GM21825 (cell line): Measurements from ENCODE around the gene ZNF845.
"Not testable (repeated sequence)": the region's sequence is repeated elsewhere in the genome, so short reads cannot be mapped to it uniquely, and the experiment has no call there.

Experiments
- ATAC-seq: cut with Tn5 transposase; IDR thresholded peaks from one replicate; pipeline ENCODE4 v1.9.1; 2021; ENCODE audit warnings: mild to moderate bottlenecking, moderate library complexity; ENCODE audit not compliant: unreplicated experiment

The ZNF845 gene

DNA sequence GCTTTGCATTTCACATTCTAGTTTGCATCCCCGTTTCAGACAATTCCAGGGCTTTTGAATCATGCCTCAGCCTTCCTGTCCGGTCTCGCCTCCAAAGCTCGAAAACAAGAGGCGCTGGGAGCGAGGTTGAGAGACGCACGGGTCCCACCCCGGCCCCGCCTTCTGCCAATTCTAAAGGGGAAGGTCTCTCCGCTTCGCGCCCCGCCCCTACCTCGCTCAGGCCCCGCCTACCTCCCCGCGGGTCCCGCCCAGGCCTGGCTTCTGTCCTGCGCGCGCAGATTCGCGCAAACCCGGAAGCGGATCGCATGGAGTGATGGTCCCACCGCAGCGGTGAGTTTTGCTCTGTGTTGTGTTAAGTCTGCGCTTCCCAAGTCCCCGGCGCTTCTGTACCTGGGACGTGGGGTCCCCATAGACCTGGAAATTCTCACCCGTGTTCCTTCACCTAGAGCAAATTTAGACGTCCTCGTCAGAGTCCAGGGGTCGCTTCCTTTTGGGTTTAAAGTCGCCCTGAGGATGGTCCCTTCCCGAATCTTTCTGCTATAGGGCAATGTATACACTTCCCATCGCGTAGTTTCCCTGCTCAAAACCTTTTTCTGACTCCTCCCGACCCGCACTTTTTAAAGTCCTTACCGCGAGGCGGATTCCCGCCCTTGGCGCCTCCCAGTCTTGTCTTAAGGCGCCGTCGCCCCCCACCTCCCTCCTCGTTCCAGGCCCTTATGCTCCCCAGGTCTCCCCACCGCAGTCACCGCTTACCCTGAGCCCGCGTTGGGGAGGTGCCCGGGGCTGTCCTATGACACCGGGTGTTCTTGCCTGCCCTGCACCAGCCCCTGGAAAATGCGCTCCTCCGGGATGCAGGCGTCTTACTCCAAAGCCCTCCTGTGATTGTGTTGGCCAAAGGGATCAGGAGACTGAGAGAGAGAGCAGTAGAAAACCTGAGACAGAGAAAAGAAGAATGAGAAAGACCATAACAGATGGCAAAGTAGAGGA, at the start of gene ZNF845:
ZNF845 (plus strand) TSS at position 287 of the 987 bp plus-strand sequence. CDS start 7,559 bp downstream, outside the sequence.
- peak; percentile 89 for ATAC-seq

DNA sequence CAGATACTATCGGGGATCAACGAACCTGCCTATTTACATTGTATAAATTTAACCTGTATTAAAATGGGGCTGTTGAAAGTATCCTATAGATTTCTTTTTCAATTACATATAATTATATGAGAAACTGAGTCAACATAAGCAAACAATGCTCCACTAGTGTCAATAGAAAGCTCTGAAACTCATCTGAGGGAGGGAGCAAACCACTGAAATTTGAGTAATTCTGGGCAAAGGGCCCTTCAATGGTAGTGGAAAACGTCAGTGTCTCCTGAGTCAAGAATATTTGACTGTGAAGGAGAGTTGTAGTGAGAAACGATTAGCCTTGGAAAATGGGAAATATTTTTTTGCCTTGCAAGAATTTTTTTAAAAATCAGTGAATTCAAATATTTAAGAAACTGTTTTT, 48.5 kb upstream of the ZNF845 start:
- no peak for ATAC-seq

DNA sequence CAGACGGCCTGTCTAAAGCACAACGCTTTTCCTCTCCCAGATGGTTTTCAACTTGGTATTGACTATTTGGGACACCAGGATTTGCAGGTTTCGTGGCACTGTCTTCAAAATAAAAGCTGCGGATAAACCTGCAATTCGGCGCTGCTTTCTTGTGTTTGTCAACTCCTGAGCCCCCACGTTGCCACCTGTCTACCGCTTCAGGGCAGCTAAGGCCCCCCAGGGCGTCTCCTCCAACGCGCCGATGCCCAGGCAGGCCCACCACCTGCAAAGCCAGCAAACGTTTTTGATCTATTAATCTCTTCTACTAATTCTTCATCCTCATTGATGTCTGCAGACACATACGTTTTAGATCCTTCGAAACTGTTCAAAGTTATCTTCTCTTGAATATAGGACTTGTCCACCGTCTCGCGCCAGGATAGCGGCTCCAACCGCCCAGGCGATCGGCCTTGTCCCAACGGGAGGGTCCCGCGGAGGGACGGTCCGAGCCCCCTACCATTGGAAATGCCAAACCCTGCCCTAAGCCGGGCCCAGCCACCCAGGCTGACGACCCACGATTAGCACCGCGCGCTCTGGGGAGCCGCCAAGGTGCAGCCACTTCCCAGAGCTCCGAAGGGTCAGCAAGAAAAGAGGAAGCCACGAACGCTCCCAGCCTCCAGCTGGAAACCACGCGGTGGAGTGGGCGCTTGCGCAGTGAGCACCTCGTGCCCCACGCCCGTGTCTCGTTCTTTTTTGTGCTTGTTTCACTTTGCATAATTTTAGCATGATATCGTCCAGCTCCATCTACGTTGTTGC, 42.6 kb upstream of the ZNF845 start:
- ATAC-seq: no peak

DNA sequence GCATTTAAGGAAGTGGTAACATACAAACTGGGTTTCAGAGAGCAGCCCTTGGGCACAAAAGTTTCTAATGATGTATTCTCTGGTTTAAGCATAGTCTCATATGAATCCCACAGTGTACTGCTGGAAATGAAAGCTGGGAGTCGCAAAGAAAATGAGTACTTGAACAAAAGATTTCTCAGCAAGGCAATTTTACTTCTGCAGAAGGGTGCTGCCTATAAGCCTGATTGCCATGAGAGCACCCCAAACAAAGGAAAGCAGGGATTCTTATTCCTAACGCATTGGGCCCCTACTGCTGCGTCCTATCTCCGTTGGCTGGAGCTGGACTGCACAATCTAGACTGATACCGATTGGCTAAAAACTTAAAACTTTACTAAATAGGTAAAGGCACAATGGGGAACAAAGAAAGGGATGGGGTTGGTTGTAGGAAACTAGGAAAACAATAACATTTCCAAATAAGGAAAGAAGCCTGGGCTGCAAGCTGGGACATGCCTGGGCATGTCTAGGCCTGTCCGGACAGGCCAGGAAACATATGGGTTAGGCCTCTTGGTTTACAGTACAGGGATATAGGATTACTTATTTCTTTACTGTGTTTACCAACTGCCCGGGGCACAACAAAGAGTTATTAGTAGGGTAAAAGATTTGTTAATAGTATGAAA, 38.6 kb upstream of the ZNF845 start:
- no peak for ATAC-seq

DNA sequence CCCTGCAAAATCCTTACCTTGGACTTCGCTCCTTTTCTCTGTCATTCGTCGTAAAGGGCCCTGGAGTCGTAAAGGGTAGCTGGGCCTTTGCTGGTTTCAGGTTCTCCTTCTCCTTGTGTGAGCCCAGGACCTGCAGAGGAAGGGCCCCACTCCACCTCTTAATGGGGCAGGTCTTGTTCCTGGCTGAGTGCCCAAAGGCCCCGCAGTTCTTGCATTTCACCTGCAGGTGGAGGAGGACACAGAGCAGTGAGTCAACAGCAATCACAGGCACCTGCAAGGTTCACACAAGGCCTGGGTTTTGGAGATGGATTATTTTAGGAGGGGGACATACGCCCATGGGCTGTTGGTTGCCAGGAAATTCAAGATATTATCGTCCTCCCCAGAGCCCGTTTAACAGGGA, 32.2 kb upstream of the ZNF845 start:
- not testable (repeated sequence) for ATAC-seq

DNA sequence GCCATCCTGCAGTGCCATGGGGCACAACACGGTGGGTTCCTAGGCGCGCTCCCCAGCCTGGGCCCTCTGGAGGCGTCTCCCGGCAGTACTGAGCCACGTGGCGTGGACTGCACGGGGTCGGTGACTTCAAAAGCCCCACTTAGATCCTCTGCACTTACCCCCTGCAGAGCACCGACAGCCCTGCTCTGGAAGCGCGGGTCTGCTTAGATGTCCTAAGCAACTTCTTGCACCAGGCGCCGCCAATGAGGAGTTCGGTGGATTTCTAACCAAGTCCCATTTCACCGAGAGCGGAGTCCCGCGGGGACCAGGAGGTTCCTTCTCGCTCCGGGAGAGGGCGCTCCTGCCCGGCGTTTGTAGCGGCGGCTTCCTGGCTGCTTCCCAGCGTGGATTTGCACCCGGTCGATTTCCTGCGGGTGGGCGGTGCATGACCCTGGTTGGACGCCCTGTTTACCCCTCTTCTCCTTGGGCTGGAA, 25.2 kb upstream of the ZNF845 start:
- no peak for ATAC-seq

DNA sequence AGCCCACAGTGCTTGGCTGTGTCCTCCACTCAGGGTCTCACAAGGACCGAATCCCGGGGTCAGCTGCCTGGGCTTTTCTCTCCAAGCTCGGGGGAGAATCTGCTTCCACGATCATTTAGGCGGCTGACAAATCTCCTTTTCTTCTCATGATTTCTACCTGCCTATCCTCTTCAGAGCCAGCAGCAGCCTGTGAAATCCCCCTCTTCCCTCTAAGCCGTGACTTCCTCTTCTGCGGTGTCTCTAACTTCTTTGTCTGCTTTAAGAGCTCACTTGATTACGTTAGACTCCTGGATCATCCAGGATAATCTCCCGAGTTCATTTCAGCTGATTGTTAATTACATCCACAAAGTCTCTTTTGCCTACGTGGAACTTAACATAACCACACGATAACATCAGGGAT, 22.5 kb upstream of the ZNF845 start:
- no peak for ATAC-seq

DNA sequence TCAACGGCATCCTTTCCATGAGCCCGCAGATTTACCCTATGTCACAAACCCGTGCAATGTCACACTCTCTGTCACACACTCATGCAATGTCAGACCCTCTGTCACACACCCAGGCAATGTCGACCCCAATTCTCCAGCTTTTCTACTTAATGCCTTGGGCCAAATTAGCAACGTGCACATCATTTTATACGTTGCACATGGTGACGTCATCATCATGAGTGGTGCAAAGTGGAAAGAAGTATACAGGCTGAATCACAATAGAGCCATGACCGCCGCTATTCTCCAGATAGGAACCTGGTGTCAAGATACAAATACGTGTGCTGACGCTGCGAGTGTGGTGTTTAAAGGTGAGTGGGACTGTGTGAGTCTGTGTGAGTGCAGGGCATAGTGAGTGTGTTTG, 21.7 kb upstream of the ZNF845 start:
- no peak for ATAC-seq

GRCh38 chr19:53328967-53329366, 4.6 kb upstream of the ZNF845 start:
- no peak for ATAC-seq

DNA sequence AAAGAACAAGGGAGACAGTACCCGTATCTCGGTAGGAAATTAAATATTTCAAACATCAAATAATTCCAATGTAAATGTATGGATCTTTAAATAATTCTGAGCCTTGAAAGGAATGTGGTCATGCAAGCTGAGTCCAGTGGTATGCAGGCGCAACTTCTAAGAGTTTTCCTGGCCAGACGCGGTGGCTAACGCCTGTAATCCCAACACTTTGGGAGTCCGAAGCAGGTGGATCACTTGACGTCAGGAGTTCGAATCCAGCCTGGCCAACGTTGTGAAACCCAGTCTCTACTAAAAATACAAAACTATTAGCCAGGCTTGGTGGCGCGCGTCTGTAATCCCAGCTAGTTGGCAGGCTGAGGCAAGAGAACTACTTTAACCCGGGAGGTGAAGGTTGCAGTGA, 1.1 kb upstream of the ZNF845 start:
- ATAC-seq: no peak

GRCh38 chr19:53333066-53333462, 485 bp upstream of the ZNF845 start:
- ATAC-seq: no peak

DNA sequence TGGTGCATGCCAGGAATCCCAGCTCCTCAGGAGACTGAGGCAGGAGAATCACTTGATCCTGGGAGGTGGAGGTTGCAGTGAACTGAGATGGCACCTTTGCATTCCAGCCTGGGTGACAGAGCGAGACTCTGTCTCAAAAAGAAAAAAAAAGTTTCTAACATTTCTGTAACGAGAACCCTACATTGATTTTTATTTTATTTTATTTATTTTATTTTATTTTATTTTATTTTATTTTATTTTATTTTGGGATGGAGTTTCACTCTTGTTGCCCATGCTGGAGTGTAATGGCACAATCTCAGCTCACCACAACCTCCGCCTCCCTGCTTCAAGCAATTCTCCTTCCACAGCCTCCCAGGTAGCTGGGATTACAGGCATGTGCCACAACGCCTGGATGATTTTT, 10.9 kb downstream of the ZNF845 start:
- ATAC-seq: not testable (repeated sequence)

DNA sequence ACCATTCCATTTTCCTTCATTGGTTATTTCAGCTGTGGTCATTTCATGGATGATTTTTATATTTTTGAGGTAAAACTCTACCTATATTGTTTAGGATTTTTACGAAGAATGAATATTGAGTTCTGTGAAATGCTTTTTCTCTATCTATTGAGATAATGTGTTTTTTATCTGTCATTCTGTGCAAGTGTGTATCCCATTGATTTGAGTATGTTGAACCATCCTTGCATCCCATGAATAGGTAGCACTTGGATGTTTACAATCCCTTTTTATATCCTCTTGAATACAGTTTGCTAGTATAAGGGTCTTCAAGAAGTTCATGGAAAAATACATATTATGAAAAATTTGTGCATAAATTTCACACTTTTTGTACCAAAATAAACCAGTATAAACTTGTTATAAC, 22.2 kb downstream of the ZNF845 start:
- no peak for ATAC-seq

- ATAC-seq: no peak
Observed at GRCh38 chr19:53357821-53358581, 24.5 kb downstream of the ZNF845 start.

DNA sequence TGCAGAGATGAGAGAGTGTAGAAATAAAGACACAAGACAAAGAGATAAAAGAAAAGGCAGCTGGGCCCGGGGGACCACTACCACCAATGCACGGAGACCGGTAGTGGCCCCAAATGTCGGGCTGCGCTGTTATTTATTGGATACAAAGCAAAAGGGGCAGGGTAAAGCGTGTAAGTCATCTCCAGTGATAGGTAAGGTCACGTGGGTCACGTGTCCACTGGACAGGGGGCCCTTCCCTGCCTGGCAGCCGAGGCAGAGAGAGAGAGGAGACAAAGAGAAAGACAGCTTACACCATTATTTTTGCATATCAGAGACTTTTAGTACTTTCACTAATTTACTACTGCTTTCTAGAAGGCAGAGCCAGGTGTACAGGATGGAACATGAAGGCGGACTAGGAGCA, 26.5 kb downstream of the ZNF845 start:
- not testable (repeated sequence) for ATAC-seq

- peak; percentile 97 for ATAC-seq
Observed at GRCh38 chr19:53365134-53365898, 31.8 kb downstream of the ZNF845 start, which contains the start of gene ZNF525. Gene ZNF525 (plus strand): TSS chr19:53365705. CDS start chr19:53372282, 6,577 bp downstream.

- ATAC-seq: peak; percentile 41
Observed at GRCh38 chr19:53365899-53366493, 32.4 kb downstream of the ZNF845 start.

DNA sequence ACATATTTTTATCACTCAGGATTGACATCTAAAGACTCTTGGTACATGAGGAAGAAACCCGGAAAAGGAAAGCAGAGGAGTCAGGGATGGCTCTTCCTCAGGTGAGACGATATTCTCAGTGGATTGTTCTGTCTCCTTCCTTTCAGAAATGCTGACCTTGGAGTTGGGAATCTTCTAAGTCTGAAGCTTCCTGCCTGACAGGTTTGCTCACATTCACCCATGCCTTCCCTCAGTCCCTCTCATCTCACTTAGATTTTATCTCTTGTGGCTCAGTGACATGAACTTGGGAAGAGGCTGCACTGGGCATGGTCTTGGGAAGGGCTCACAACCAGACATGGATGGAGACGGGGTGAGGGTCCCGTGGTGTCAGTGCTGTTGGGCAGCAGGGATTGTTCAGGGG, 38.6 kb downstream of the ZNF845 start:
- no peak for ATAC-seq

GRCh38 chr19:53374288-53374687, 40.7 kb downstream of the ZNF845 start:
- no peak for ATAC-seq
